Measurements from ENCODE around the gene SHC3.

SHC3 gene

DNA sequence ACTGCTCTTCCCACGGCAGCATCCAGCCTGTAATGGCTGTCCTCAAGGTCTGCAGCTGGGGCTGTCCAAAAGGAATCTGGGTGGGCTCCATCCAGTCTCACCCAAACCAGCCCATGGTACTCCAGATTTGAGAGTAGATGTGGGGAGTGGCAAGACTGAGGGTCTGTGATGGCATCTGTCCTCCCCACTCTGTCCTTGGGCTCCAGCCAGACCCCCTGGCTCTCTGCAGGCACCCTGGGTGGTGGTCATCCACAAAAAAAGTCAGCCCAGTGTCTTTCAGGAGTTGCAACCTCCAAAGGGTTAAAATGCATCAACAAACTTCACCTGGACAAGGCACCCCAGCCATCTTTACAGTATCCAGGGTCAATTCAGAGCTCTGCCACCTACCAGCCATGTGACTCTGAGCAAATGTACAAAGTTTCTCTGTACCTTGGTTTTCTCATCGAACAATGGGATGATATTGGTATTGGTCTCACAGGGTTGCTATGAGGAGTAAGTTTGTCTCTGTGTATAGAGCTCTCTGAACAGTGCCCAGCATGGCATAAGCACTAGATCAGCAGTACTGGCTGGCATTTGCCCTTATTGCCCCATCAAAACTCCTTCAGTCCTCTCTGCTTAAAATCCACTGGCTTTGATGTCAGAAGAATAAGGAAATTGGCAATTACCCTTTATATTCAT, 194.6 kb downstream of the SHC3 start:
- DNase-seq (ENCODE audit: low read depth): no peak
- TF ChIP-seq, protein P1, sequence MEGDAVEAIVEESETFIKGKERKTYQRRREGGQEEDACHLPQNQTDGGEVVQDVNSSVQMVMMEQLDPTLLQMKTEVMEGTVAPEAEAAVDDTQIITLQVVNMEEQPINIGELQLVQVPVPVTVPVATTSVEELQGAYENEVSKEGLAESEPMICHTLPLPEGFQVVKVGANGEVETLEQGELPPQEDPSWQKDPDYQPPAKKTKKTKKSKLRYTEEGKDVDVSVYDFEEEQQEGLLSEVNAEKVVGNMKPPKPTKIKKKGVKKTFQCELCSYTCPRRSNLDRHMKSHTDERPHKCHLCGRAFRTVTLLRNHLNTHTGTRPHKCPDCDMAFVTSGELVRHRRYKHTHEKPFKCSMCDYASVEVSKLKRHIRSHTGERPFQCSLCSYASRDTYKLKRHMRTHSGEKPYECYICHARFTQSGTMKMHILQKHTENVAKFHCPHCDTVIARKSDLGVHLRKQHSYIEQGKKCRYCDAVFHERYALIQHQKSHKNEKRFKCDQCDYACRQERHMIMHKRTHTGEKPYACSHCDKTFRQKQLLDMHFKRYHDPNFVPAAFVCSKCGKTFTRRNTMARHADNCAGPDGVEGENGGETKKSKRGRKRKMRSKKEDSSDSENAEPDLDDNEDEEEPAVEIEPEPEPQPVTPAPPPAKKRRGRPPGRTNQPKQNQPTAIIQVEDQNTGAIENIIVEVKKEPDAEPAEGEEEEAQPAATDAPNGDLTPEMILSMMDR (IDR thresholded peaks at IDR 0.05; ENCODE audit: control insufficient read depth, extremely low read depth, insufficient read depth): no peak
- no peak overlapping the region for H3K4me3 ChIP-seq (ENCODE audit: low read depth, low read length)

GRCh38 chr9:88980740-88981203, 197.8 kb downstream of the SHC3 start:
- DNase-seq (ENCODE audit: low read depth): no peak
- no peak overlapping the region for H3K4me3 ChIP-seq (ENCODE audit: low read depth, low read length)
- TF ChIP-seq, protein P1 (IDR thresholded peaks at IDR 0.05; ENCODE audit: control insufficient read depth, extremely low read depth, insufficient read depth): no peak

- no peak for DNase-seq (ENCODE audit: low read depth)
- H3K4me3 ChIP-seq (ENCODE audit: low read depth, low read length): no peak overlapping the region
- TF ChIP-seq, protein P1 (IDR thresholded peaks at IDR 0.05; ENCODE audit: control insufficient read depth, extremely low read depth, insufficient read depth): no peak
These were observed 198.8 kb downstream of the SHC3 start for GRCh38 chr9:88979791-88980190.

- TF ChIP-seq, protein P1 (IDR thresholded peaks at IDR 0.05; ENCODE audit: control insufficient read depth, extremely low read depth, insufficient read depth): no peak
- DNase-seq (ENCODE audit: low read depth): no peak
- no peak overlapping the region for H3K4me3 ChIP-seq (ENCODE audit: low read depth, low read length)
These were observed 199.6 kb downstream of the SHC3 start for GRCh38 chr9:88979021-88979420.

DNA sequence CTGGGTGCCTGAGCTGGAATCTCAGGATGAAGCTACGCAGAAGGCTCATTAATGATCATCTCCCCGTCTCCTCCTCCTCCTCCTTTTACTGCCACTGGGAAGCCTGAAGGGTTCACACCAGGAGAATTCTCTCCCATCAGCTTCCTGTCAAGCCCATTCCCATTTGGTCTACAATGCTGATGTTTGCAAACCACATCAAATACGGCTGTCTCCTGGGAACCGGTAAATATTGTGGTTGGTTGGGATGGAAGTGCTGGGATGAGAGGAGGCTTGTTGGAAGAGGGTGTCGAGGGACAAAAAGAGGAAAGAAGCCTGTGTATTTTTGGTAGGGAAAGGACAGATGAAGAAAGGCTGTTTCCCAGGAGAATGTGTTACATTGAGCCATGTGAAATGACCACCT, 200.6 kb downstream of the SHC3 start:
- no peak for DNase-seq (ENCODE audit: low read depth)
- TF ChIP-seq, protein P1 (IDR thresholded peaks at IDR 0.05; ENCODE audit: control insufficient read depth, extremely low read depth, insufficient read depth): no peak
- H3K4me3 ChIP-seq (ENCODE audit: low read depth, low read length): no peak overlapping the region

- TF ChIP-seq, protein P1 (IDR thresholded peaks at IDR 0.05; ENCODE audit: control insufficient read depth, extremely low read depth, insufficient read depth): no peak
- no peak overlapping the region for H3K4me3 ChIP-seq (ENCODE audit: low read depth, low read length)
- DNase-seq (ENCODE audit: low read depth): no peak
These were observed 201.7 kb downstream of the SHC3 start for GRCh38 chr9:88976890-88977257.

Data from LNCaP clone FGC (cell line).